Activated CD4-positive, alpha-beta memory T cell treated with anti-CD3 and anti-CD28 coated beads, Interleukin-2, amount 10 ng/mL, durations not matched to agents 7 days and 5 days (primary cell): Measurements from ENCODE around the gene BCAN. TPM values are rescaled to one million over a fixed set of nuclear protein-coding genes. Genes with fewer than 3 reads are reported as not detected.

Source experiments
- CTCF ChIA-PET: fragments of 350-600 bp; sonication (Branson Sonifier 250); formaldehyde crosslinking; loops from one replicate; lab custom pipeline; 2021; ENCODE audit warnings: antibody characterized with exemption, inconsistent platforms; lab: Charles Lee
- POLR2A ChIA-PET: fragments of 350-600 bp; sonication (Branson Sonifier 250); formaldehyde crosslinking; loops from one replicate; lab custom pipeline; 2021; ENCODE audit warnings: antibody characterized with exemption; lab: Charles Lee
- DNase-seq: peaks from one replicate; pipeline ENCODE4 v3.0.0-alpha.2; 2020
- H3K27ac Mint-ChIP-seq: one replicate; pipeline ENCODE4 v1.8.0; 2021; ENCODE audit warnings: mild to moderate bottlenecking, mixed read lengths
- H3K27me3 Mint-ChIP-seq: one replicate; pipeline ENCODE4 v1.8.0; 2021; ENCODE audit warnings: mixed read lengths
- H3K36me3 Mint-ChIP-seq: one replicate; pipeline ENCODE4 v1.8.0; 2021; ENCODE audit warnings: low read depth, mixed read lengths
- H3K4me1 Mint-ChIP-seq: one replicate; pipeline ENCODE4 v1.8.0; 2021; ENCODE audit warnings: mixed read lengths
- H3K4me3 Mint-ChIP-seq: one replicate; pipeline ENCODE4 v1.8.0; 2021; ENCODE audit warnings: mild to moderate bottlenecking, mixed read lengths
- H3K9me3 Mint-ChIP-seq: one replicate; pipeline ENCODE4 v1.8.0; 2021; ENCODE audit warnings: mixed read lengths
- total RNA-seq, 2 experiments: library from RNA; stranded (reverse); gene quantifications; one replicate each; pipeline ENCODE4 v1.2.3, GENCODE V29; 2021

The BCAN gene
- total RNA-seq, 2 experiments from 2014 or later, result not detected

GRCh38 chr1:156709031-156709430, 67.1 kb downstream of the BCAN start:
- no peaks in the 10 kb centered on the region for H3K9me3 Mint-ChIP-seq
- no peak overlapping the region for H3K4me3 Mint-ChIP-seq
- no peaks in the 10 kb centered on the region for H3K36me3 Mint-ChIP-seq
- H3K27me3 Mint-ChIP-seq, result peaks cover 29% of the 10 kb centered on the region
- POLR2A ChIA-PET, result interaction anchor here (1.5 to 1.8 kb wide), 2 partner anchors 20 to 48 kb away, joined by 3 to 5 read pairs; partner anchors contain the start of genes ISG20L2 and METTL25B
- H3K27ac Mint-ChIP-seq, result no peak overlapping the region
- no peak for DNase-seq
- peaks cover 21% of the 10 kb centered on the region for H3K4me1 Mint-ChIP-seq
- CTCF ChIA-PET, result interaction anchor here (0.6 to 4.6 kb wide), 2 partner anchors 15 to 151 kb away, joined by 4 to 19 read pairs; partner anchors contain the start of genes INSRR and NTRK1

Other genes starting within 250 kb of the BCAN start
- gene MEF2D, start 141.3 kb upstream of the BCAN start, total RNA-seq, result 10 to 100 TPM; 49.5 to 52.1 TPM
- 10 to 100 TPM; 18.4 to 19.7 TPM for gene IQGAP3, start 69.6 kb upstream of the BCAN start, total RNA-seq
- under 1 TPM in 1 of 2 experiments, not detected in 1; 0.38 TPM for gene TTC24, start 62.4 kb upstream of the BCAN start, total RNA-seq
- 10 to 100 TPM; 45.3 to 46.1 TPM for gene NAXE, start 50.3 kb upstream of the BCAN start, total RNA-seq
- 10 to 100 TPM; 19.0 to 20.6 TPM for gene GPATCH4, start 40.6 kb upstream of the BCAN start, total RNA-seq
- not detected for gene HAPLN2, start 22.7 kb upstream of the BCAN start, total RNA-seq
- gene NES, start 35.3 kb downstream of the BCAN start, total RNA-seq, result not detected
- gene CRABP2, start 63.5 kb downstream of the BCAN start, total RNA-seq, result 1 to 10 TPM in 1 of 2 experiments, under 1 TPM in 1; 0.58 to 1.2 TPM
- gene METTL25B, start 86.4 kb downstream of the BCAN start, total RNA-seq, result 10 to 100 TPM; 40.3 to 44.3 TPM
- 10 to 100 TPM; 42.0 to 43.3 TPM for gene ISG20L2, start 86.6 kb downstream of the BCAN start, total RNA-seq
- gene MRPL24, start 99.0 kb downstream of the BCAN start, total RNA-seq, result 10 to 100 TPM; 40.3 to 43.8 TPM
- gene HDGF, start 109.6 kb downstream of the BCAN start, total RNA-seq, result 100 to 1,000 TPM; 222 to 229 TPM
- gene PRCC, start 125.4 kb downstream of the BCAN start, total RNA-seq, result 10 to 100 TPM; 61.6 to 74.1 TPM
- 100 to 1,000 TPM; 192 to 193 TPM for gene SH2D2A, start 174.7 kb downstream of the BCAN start, total RNA-seq
- under 1 TPM; 0.08 to 0.13 TPM for gene INSRR, start 217.0 kb downstream of the BCAN start, total RNA-seq
- 1 to 10 TPM; 1.6 to 1.8 TPM for gene NTRK1, start 218.7 kb downstream of the BCAN start, total RNA-seq